MM.1S (cell line): ENCODE results near the gene PTPRN2.

Experiments used
- DNase-seq: peaks from one replicate; pipeline ENCODE4 v3.0.0-alpha.2; 2015
- H2AFZ ChIP-seq: fragments of 300-600 bp; sonication (generic); 2 replicates; pipeline ENCODE4 v1.6.0; 2016; ENCODE audit warnings: antibody characterized with exemption, low read length
- H3F3A ChIP-seq: fragments of 300-600 bp; sonication (generic); 2 replicates; pipeline ENCODE4 v1.6.1; 2016; ENCODE audit warnings: mild to moderate bottlenecking, antibody characterized with exemption, low read length, moderate library complexity, mixed read lengths; ENCODE audit not compliant: insufficient read depth
- H3K27ac ChIP-seq: fragments of 300-600 bp; sonication (generic); 2 replicates; pipeline ENCODE4 v1.5.1; 2016; ENCODE audit warnings: mild to moderate bottlenecking, low read length
- H3K27me3 ChIP-seq: fragments of 300-600 bp; sonication (generic); replicated peaks from 2 replicates; pipeline ENCODE4 v1.6.0; 2016; ENCODE audit warnings: low read length; ENCODE audit not compliant: insufficient read depth
- H3K36me3 ChIP-seq: fragments of 300-600 bp; sonication (generic); replicated peaks from 2 replicates; pipeline ENCODE4 v1.6.1; 2016; ENCODE audit warnings: mild to moderate bottlenecking, low read length, mixed read lengths; ENCODE audit not compliant: insufficient read depth
- H3K4me1 ChIP-seq: fragments of 300-600 bp; sonication (generic); 2 replicates; pipeline ENCODE4 v1.6.1; 2016; ENCODE audit warnings: low read length, mixed read lengths
- H3K4me2 ChIP-seq: fragments of 300-600 bp; sonication (generic); 2 replicates; pipeline ENCODE4 v1.6.0; 2016; ENCODE audit warnings: low read depth, low read length
- H3K4me3 ChIP-seq: fragments of 300-600 bp; sonication (generic); 2 replicates; pipeline ENCODE4 v1.5.1; 2016; ENCODE audit warnings: low read length, mixed read lengths
- H3K79me2 ChIP-seq: fragments of 300-600 bp; sonication (generic); 2 replicates; pipeline ENCODE4 v1.6.1; 2016; ENCODE audit warnings: mixed run types, low read length, mixed read lengths
- H3K9ac ChIP-seq: fragments of 300-600 bp; sonication (generic); 2 replicates; pipeline ENCODE4 v1.6.1; 2016; ENCODE audit warnings: low read length, mixed read lengths
- H3K9me2 ChIP-seq: fragments of 300-600 bp; sonication (generic); replicated peaks from 2 replicates; pipeline ENCODE4 v1.6.1; 2016; ENCODE audit warnings: mild to moderate bottlenecking, low read length, mixed read lengths; ENCODE audit not compliant: insufficient read depth
- H3K9me3 ChIP-seq: fragments of 300-600 bp; sonication (generic); replicated peaks from 2 replicates; pipeline ENCODE4 v1.6.1; 2016; ENCODE audit warnings: mild to moderate bottlenecking, low read length, mixed read lengths; ENCODE audit not compliant: insufficient read depth
- H4K20me1 ChIP-seq: fragments of 300-600 bp; sonication (generic); 2 replicates; pipeline ENCODE4 v1.6.1; 2016; ENCODE audit warnings: mild to moderate bottlenecking, low read length, moderate library complexity, mixed read lengths; ENCODE audit not compliant: insufficient read depth
- EZH2 ChIP-seq: fragments of 300-600 bp; sonication (generic); optimal IDR thresholded peaks from 2 replicates; pipeline ENCODE3; 2017; ENCODE audit warnings: low read depth, mild to moderate bottlenecking, antibody characterized with exemption, low read length, mixed read lengths
- EZH2phosphoT487 ChIP-seq: fragments of 300-600 bp; sonication (generic); IDR thresholded peaks from 2 replicates; pipeline ENCODE4 v1.6.1; 2018; ENCODE audit warnings: antibody characterized with exemption, low read length
- TF ChIP-seq, protein P1 (sequence below): fragments of 300-600 bp; sonication (generic); IDR thresholded peaks from 2 replicates; pipeline ENCODE4 v1.5.1; 2016; ENCODE audit warnings: antibody characterized with exemption, low read length, mixed read lengths

Gene PTPRN2

GRCh38 chr7:157722137-157723060, 865.2 kb downstream of the PTPRN2 start:
- no peak overlapping the region for H3K4me3 ChIP-seq
- H3K4me2 ChIP-seq: no peak overlapping the region
- H3K79me2 ChIP-seq: no peaks in the 10 kb centered on the region
- no peaks in the 10 kb centered on the region for H3K9me3 ChIP-seq
- DNase-seq: no peak
- peaks cover 82% of the 10 kb centered on the region for H3K27me3 ChIP-seq
- H4K20me1 ChIP-seq: no peaks in the 10 kb centered on the region
- H3K4me1 ChIP-seq: no peaks in the 10 kb centered on the region
- no peaks in the 10 kb centered on the region for H3F3A ChIP-seq
- no peak for TF ChIP-seq EZH2phosphoT487
- no peak for TF ChIP-seq EZH2
- TF ChIP-seq, protein P1, sequence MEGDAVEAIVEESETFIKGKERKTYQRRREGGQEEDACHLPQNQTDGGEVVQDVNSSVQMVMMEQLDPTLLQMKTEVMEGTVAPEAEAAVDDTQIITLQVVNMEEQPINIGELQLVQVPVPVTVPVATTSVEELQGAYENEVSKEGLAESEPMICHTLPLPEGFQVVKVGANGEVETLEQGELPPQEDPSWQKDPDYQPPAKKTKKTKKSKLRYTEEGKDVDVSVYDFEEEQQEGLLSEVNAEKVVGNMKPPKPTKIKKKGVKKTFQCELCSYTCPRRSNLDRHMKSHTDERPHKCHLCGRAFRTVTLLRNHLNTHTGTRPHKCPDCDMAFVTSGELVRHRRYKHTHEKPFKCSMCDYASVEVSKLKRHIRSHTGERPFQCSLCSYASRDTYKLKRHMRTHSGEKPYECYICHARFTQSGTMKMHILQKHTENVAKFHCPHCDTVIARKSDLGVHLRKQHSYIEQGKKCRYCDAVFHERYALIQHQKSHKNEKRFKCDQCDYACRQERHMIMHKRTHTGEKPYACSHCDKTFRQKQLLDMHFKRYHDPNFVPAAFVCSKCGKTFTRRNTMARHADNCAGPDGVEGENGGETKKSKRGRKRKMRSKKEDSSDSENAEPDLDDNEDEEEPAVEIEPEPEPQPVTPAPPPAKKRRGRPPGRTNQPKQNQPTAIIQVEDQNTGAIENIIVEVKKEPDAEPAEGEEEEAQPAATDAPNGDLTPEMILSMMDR: no peak
- no peak overlapping the region for H3K9ac ChIP-seq
- H3K9me2 ChIP-seq: no peaks in the 10 kb centered on the region
- no peaks in the 10 kb centered on the region for H3K36me3 ChIP-seq
- H2AFZ ChIP-seq: no peak overlapping the region
- no peak overlapping the region for H3K27ac ChIP-seq

GRCh38 chr7:157721468-157722136, 866.0 kb downstream of the PTPRN2 start:
- Histone ChIP-seq H3K79me2 (no peaks in the 10 kb centered on the region), H3K4me2 (no peak overlapping the region), H4K20me1 (no peaks in the 10 kb centered on the region), H3K9me3 (no peaks in the 10 kb centered on the region), H3K4me1 (no peaks in the 10 kb centered on the region), H3F3A (no peaks in the 10 kb centered on the region), H3K36me3 (no peaks in the 10 kb centered on the region), H3K9ac (no peak overlapping the region), H3K27ac (no peak overlapping the region), H3K27me3 (peaks cover 86% of the 10 kb centered on the region), H3K4me3 (no peak overlapping the region), H2AFZ (no peak overlapping the region), H3K9me2 (no peaks in the 10 kb centered on the region)
- DNase-seq: no peak
- TF ChIP-seq, protein P1: no peak
- no peak for TF ChIP-seq EZH2phosphoT487

- H3K36me3 ChIP-seq: no peaks in the 10 kb centered on the region
- peaks cover 93% of the 10 kb centered on the region for H3K27me3 ChIP-seq
- DNase-seq: no peak
- H3K79me2 ChIP-seq: no peaks in the 10 kb centered on the region
- no peak overlapping the region for H3K9ac ChIP-seq
- no peak overlapping the region for H3K27ac ChIP-seq
- no peaks in the 10 kb centered on the region for H3F3A ChIP-seq
- no peaks in the 10 kb centered on the region for H3K9me3 ChIP-seq
- H3K4me2 ChIP-seq: no peak overlapping the region
- TF ChIP-seq EZH2phosphoT487 (no peak), EZH2 (no peak)
- TF ChIP-seq, protein P1: no peak
- H2AFZ ChIP-seq: no peak overlapping the region
- no peak overlapping the region for H3K4me3 ChIP-seq
- no peaks in the 10 kb centered on the region for H3K4me1 ChIP-seq
- no peaks in the 10 kb centered on the region for H3K9me2 ChIP-seq
- no peaks in the 10 kb centered on the region for H4K20me1 ChIP-seq
Observed at GRCh38 chr7:157719705-157720655, 867.6 kb downstream of the PTPRN2 start.
